H1 (cell line): Measurements from ENCODE around the gene CENPC. TPM values are rescaled to one million over a fixed set of nuclear protein-coding genes. Genes with fewer than 3 reads are reported as not detected.

ENCODE experiments used
- BCL11A ChIP-seq, 2 experiments: IDR thresholded peaks; one replicate each; pipeline ENCODE4 v1.6.1; 2011; ENCODE audit warnings: low read depth in 2 of 2, low read length in 2 of 2, mild to moderate bottlenecking in 2 of 2
- CBX5 ChIP-seq: fragments of 300-800, 300-1000 bp; sonication (generic); IDR thresholded peaks from 2 replicates; pipeline ENCODE4 v1.7.1; 2016; ENCODE audit warnings: antibody characterized with exemption, low read length, low read depth
- CEBPB ChIP-seq: IDR thresholded peaks from 2 replicates; pipeline ENCODE4 v1.6.1; 2012; ENCODE audit warnings: low read depth, low read length
- JUN ChIP-seq: IDR thresholded peaks from 2 replicates; pipeline ENCODE4 v1.6.1; 2011; ENCODE audit warnings: low read depth, mild to moderate bottlenecking, improper control_type of control experiment, low read length
- NANOG ChIP-seq: IDR thresholded peaks from 2 replicates; pipeline ENCODE4 v1.6.1; 2011; ENCODE audit warnings: low read length, low read depth, mild to moderate bottlenecking, inconsistent platforms; ENCODE audit not compliant: insufficient read depth, poor library complexity, severe bottlenecking
- TBP ChIP-seq: IDR thresholded peaks from 2 replicates; pipeline ENCODE4 v1.6.1; 2011; ENCODE audit warnings: low read depth, low read length, improper control_type of control experiment
- YY1 ChIP-seq: IDR thresholded peaks from 2 replicates; pipeline ENCODE4 v1.6.1; 2011; ENCODE audit warnings: low read depth, mild to moderate bottlenecking, low read length
- polyA plus RNA-seq, 7 experiments: library from polyadenylated mRNA; depleted of rRNA in 3 of 7; stranded (reverse) in 5 of 7; unstranded in 2 of 7; fragments of >200 nt in 5 of 7; fragments of 200-250 nt in 2 of 7; gene quantifications; 1 replicate in 5 of 7; 2 replicates in 1 of 7; 4 replicates in 1 of 7; pipeline versions ENCODE4 v1.2.1 to v1.2.3, GENCODE V29; 2011 to 2013; ENCODE audit warnings: missing spikeins in 2 of 7, mixed read lengths in 2 of 7
- total RNA-seq: library from RNA; stranded (reverse); fragmentation: NEBNext Ultra II Directional; extraction: Animal tissue kit (Norgen Biotek cat#: 25700); gene quantifications from 2 replicates; pipeline ENCODE4 v1.2.1, GENCODE V29; 2021

CENPC gene
- total and polyA plus RNA-seq, 2 of the 8 experiments (the other 6 are each of a cell fraction or from before 2014, with no cell fraction given): 2.8 to 15.7 TPM

GRCh38 chr4:67448621-67449020, 96.7 kb downstream of the CENPC start (continued):
- TF ChIP-seq YY1 (no peak), TBP (no peak), CBX5 (no peak), NANOG (no peak), CEBPB (no peak), JUN (no peak), BCL11A (IDR thresholded peaks at IDR 0.05; ENCODE audit: low read depth in 2 of 2, low read length in 2 of 2) (no peak)
